HepG2 (cell line): ENCODE data around the gene CDK18. TPM values are rescaled to one million over a fixed set of nuclear protein-coding genes. Genes with fewer than 3 reads are reported as not detected.

Experiments
- AKAP8 ChIP-seq: sonication (generic); formaldehyde crosslinking; IDR thresholded peaks from 2 replicates; pipeline ENCODE4 v1.5.1; 2020; ENCODE audit warnings: mild to moderate bottlenecking, missing genetic modification reagents
- EED ChIP-seq: sonication (generic); formaldehyde crosslinking; IDR thresholded peaks from 2 replicates; pipeline ENCODE4 v1.5.0; 2020; ENCODE audit warnings: mild to moderate bottlenecking, missing genetic modification reagents
- ELF4 ChIP-seq: sonication (generic); formaldehyde crosslinking; IDR thresholded peaks from 2 replicates; pipeline ENCODE4 v1.5.0; 2020; ENCODE audit warnings: missing genetic modification reagents, mild to moderate bottlenecking, moderate library complexity, borderline replicate concordance
- HNF4A ChIP-seq: sonication (generic); formaldehyde crosslinking; IDR thresholded peaks from 2 replicates; pipeline ENCODE4 v1.4.0; 2020; ENCODE audit warnings: missing genetic modification reagents
- KLF6 ChIP-seq: IDR thresholded peaks from 2 replicates; pipeline ENCODE4 v1.8.0; 2016; ENCODE audit warnings: missing biosample characterization, missing genetic modification reagents
- MAX ChIP-seq: IDR thresholded peaks from 2 replicates; pipeline ENCODE4 v1.6.1; 2012; ENCODE audit warnings: inconsistent platforms
- MTERF4 ChIP-seq: sonication (generic); formaldehyde crosslinking; IDR thresholded peaks from 2 replicates; pipeline ENCODE4 v1.8.0; 2023; ENCODE audit warnings: mild to moderate bottlenecking, missing genetic modification reagents
- NR1H2 ChIP-seq: sonication (generic); formaldehyde crosslinking; IDR thresholded peaks from 2 replicates; pipeline ENCODE4 v1.8.1; 2022; ENCODE audit warnings: low read depth, missing genetic modification reagents, borderline replicate concordance
- NR2F6 ChIP-seq, 2 experiments: IDR thresholded peaks; 2 replicates each; pipeline ENCODE4 v1.6.1; 2016; ENCODE audit warnings: antibody characterized with exemption in 1 of 2, mild to moderate bottlenecking in 1 of 2
- PRDM15 ChIP-seq: sonication (generic); formaldehyde crosslinking; IDR thresholded peaks from 2 replicates; pipeline ENCODE4 v1.4.0; 2020; ENCODE audit warnings: missing genetic modification reagents
- SNAPC5 ChIP-seq: sonication (generic); formaldehyde crosslinking; IDR thresholded peaks from 2 replicates; pipeline ENCODE4 v1.8.1; 2023; ENCODE audit warnings: mild to moderate bottlenecking, missing genetic modification reagents, borderline replicate concordance
- ZEB1 ChIP-seq: IDR thresholded peaks from 2 replicates; pipeline ENCODE4 v1.6.1; 2012; ENCODE audit warnings: mild to moderate bottlenecking, low read depth, inconsistent platforms; ENCODE audit not compliant: insufficient replicate concordance
- ZFP91 ChIP-seq: sonication (generic); formaldehyde crosslinking; IDR thresholded peaks from 2 replicates; pipeline ENCODE4 v1.9.0; 2022; ENCODE audit warnings: missing genetic modification reagents, mild to moderate bottlenecking, borderline replicate concordance
- ZNF652 ChIP-seq: IDR thresholded peaks from 2 replicates; pipeline ENCODE4 v1.6.1; 2016; ENCODE audit warnings: low read depth, borderline replicate concordance
- ZNF687 ChIP-seq: sonication (generic); formaldehyde crosslinking; IDR thresholded peaks from 2 replicates; pipeline ENCODE4 v1.5.1; 2020; ENCODE audit warnings: mild to moderate bottlenecking, missing genetic modification reagents, moderate library complexity
- ZNF746 ChIP-seq: sonication (generic); formaldehyde crosslinking; IDR thresholded peaks from 2 replicates; pipeline ENCODE4 v1.8.0; 2022; ENCODE audit warnings: mild to moderate bottlenecking, missing genetic modification reagents
- ZNF790 ChIP-seq: sonication (generic); formaldehyde crosslinking; IDR thresholded peaks from 2 replicates; pipeline ENCODE4 v1.8.0; 2022; ENCODE audit warnings: missing genetic modification reagents, mild to moderate bottlenecking, borderline replicate concordance
- polyA plus RNA-seq, 8 experiments: library from polyadenylated mRNA; depleted of rRNA in 3 of 8; stranded (reverse) in 7 of 8; unstranded in 1 of 8; fragments of >200 nt; fragmentation: Illumina TruSeq in 4 of 8; extraction: Trizol in 4 of 8; gene quantifications; 2 replicates each; pipeline versions ENCODE4 v1.2.1 to v1.2.3, GENCODE V29; 2011 to 2016; ENCODE audit warnings: low read depth in 4 of 8, missing spikeins in 1 of 8, mixed read lengths in 1 of 8; ENCODE audit not compliant: insufficient read depth in 1 of 8
- total RNA-seq, 5 experiments: library from RNA; depleted of rRNA; stranded (reverse); fragments of >200 nt; fragmentation: Illumina TruSeq; extraction: Trizol; gene quantifications; 2 replicates each; pipeline ENCODE4 v1.2.3, GENCODE V29; 2016; ENCODE audit warnings: low read depth in 1 of 5

The CDK18 gene
- total and polyA plus RNA-seq, 2 of the 13 experiments (the other 11 are each of a cell fraction or from before 2014, with no cell fraction given) = 6.4 to 38.8 TPM

- TF ChIP-seq ZNF687 (CRISPR knock-in tag) (peak; percentile 59), PRDM15 (CRISPR knock-in tag) (peak; percentile 87), AKAP8 (no peak), ZNF790 (0 out of 2 replicates have a peak, but pooled peaks have one; percentile 37), KLF6 (CRISPR knock-in tag) (no peak), ZEB1 (peak; percentile 13), ELF4 (peak; percentile 57; the same call in 1 of the 2 replicates), EED (CRISPR knock-in tag) (0 out of 2 replicates have a peak, but pooled peaks have one; percentile 39), MTERF4 (CRISPR knock-in tag) (0 out of 2 replicates have a peak, but pooled peaks have one; percentile 2), SNAPC5 (CRISPR knock-in tag) (no peak), NR2F6 (IDR thresholded peaks at IDR 0.05) (peak; percentile 40; the same call in 1 of the 2 replicates), NR2F6 (CRISPR knock-in tag; IDR thresholded peaks at IDR 0.05) (no peak), MAX (no peak), NR1H2 (CRISPR knock-in tag) (0 out of 2 replicates have a peak, but pooled peaks have one; percentile 36), ZNF746 (CRISPR knock-in tag) (no peak), HNF4A (CRISPR knock-in tag) (peak; percentile 17; the same call in 1 of the 2 replicates), ZFP91 (peak; percentile 97; the same call in 1 of the 2 replicates), ZNF652 (CRISPR knock-in tag) (peak; percentile 93)
Measured at GRCh38 chr1:205505076-205505729, 734 bp downstream of the CDK18 start (continued).
